ENCODE data around the gene DCST1.
"Not testable (repeated sequence)": the region's sequence is repeated elsewhere in the genome, so short reads cannot be mapped to it uniquely, and the experiment has no call there.

The DCST1 gene

GRCh38 chr1:155033524-155033923 is at the start of gene DCST1, which contains the start of gene DCST2:
Gene DCST1, plus strand, starts transcription at chr1:155033824. Its CDS starts 213 bp downstream, at chr1:155034037.
Gene DCST2, minus strand, starts transcription at chr1:155033781. Its CDS starts 80 bp downstream, at chr1:155033701.
- DNase-seq = no peak

GRCh38 chr1:154986736-154987135 is 46.9 kb upstream of the DCST1 start:
- not testable (repeated sequence) for DNase-seq

GRCh38 chr1:154987326-154987725 is 46.3 kb upstream of the DCST1 start:
- no peak for DNase-seq

DNA sequence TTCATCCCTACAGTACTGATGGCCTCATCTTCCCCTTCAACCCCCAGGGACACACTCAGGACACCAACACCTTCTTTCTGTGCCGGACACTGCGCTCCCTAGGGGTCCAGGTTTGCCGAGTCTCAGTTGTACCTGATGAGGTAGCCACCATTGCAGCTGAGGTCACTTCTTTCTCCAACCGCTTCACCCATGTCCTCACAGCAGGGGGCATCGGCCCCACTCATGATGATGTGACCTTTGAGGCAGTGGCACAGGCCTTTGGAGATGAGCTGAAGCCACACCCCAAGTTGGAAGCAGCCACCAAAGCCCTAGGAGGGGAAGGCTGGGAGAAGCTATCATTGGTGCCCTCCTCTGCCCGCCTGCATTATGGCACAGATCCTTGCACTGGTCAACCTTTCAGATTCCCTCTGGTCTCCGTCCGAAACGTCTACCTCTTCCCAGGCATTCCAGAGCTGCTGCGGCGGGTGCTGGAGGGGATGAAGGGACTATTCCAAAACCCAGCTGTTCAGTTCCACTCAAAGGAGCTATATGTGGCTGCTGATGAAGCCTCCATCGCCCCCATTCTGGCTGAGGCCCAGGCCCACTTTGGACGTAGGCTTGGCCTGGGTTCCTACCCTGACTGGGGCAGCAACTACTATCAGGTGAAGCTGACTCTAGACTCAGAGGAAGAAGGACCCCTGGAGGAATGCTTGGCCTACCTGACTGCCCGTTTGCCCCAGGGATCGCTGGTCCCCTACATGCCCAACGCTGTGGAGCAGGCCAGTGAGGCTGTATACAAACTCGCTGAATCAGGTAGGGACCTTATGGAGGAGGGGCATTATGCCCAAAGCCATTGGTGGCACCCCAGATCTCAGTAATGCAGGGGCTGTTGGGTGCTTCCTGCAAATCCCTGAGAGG is 45.3 kb upstream of the DCST1 start:
- no peak for DNase-seq

DNA sequence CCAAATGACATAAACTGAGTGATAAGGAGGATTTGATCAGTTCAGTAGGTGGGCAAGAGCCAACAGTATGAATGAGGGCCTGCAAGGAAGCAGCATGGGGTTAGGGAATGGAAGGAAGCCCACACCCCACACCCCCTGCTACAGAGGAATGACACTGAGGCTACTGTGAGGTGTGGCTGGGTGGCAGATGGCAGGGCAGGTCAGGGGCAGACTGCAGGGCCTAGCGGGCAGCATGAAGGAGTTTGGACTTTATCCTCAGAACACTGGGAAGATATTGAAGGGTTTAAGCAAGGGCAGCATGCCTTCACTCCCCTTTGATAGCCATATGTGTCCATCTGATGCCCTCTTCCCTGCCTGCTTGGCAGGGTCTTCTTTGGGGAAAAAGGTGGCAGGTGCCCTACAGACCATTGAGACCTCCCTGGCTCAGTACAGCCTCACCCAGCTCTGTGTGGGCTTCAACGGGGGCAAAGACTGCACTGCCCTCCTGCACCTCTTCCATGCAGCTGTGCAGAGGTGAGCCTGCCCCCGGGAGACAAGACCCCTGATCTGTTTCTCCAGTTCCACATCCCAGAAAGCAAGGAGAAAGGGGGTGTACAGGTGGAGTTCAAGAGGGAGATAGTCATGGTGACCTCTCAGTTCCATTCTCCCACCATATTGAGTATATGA is 44.3 kb upstream of the DCST1 start:
- no peak for DNase-seq

DNA sequence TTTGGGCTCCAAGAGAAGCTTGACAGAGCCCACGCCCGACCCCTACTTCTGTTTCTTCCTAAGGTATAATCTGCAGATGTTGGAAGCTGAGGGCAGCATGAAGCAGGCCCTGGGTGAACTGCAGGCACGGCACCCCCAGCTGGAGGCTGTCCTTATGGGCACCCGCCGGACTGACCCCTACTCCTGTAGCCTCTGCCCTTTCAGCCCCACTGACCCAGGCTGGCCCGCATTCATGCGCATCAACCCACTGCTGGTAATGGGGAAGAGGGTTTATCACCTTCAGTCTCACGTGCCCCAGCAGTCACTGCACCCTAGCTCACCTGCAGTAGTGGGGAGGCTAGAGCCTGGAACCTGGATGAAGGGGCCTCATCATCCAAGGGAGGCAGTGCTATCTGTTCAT is 43.3 kb upstream of the DCST1 start:
- no peak for DNase-seq

- DNase-seq = no peak
Observed at GRCh38 chr1:154992721-154993571, 40.7 kb upstream of the DCST1 start.

DNA sequence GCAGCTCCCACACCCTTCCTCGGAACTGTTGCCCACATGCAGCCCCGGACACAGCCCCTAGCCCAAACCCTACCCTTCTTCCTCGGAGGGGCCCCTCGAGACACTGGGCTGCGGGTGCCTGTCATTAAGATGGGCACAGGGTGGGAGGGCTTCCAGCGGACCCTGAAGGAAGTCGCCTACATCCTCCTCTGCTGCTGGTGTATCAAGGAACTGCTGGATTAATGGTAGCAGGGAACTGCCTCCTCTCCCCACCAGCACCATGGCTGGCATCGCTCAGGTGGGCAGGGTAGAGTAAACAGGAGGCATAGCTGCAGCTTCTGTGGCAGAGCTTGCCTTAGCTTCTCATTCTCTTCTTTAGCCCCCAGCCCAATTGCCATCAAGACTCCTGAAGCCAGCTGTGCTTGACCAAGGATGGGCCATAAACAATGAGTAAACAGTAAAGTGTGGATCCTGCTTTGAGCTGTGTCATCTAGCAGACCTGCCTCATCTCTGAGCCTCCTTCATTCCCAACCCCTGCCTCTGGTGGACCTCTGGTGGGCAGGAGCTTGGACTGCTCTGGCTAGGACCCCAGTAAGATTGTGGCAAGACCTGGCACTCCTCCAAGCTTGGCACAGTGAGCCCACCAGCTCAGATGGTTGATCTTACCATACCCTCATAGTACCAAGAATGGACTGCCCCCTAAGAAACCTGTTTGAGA is 39.9 kb upstream of the DCST1 start, which contains the start of gene LENEP:
TSS of gene LENEP (plus strand) at position 15 of the 697 bp plus-strand sequence. CDS start at position 37, 22 bp downstream.
- DNase-seq = no peak

- no peak for DNase-seq
Observed at GRCh38 chr1:154994269-154994587, 39.4 kb upstream of the DCST1 start.

DNA sequence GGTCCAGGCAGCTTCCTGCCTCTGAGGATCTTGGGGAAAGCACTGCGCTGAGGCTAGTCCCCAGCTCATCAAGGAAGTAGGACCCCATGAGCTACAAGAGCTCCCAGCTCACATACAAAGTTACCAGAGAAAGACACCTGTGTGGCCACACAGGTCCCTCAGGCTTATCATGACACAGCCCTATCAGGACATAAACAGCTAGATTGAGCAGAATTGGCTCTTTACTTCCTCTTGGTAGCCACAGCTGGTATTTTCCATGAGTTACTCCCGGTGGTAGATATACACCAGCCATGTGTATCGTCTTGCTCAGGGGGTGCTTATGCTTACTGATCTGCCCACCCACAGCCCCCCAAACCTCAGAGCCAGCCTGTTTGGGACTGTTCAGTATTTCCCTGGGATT is 39.0 kb upstream of the DCST1 start:
- DNase-seq = no peak

- DNase-seq = not testable (repeated sequence)
Observed at GRCh38 chr1:154995301-154995983, 38.2 kb upstream of the DCST1 start.

DNA sequence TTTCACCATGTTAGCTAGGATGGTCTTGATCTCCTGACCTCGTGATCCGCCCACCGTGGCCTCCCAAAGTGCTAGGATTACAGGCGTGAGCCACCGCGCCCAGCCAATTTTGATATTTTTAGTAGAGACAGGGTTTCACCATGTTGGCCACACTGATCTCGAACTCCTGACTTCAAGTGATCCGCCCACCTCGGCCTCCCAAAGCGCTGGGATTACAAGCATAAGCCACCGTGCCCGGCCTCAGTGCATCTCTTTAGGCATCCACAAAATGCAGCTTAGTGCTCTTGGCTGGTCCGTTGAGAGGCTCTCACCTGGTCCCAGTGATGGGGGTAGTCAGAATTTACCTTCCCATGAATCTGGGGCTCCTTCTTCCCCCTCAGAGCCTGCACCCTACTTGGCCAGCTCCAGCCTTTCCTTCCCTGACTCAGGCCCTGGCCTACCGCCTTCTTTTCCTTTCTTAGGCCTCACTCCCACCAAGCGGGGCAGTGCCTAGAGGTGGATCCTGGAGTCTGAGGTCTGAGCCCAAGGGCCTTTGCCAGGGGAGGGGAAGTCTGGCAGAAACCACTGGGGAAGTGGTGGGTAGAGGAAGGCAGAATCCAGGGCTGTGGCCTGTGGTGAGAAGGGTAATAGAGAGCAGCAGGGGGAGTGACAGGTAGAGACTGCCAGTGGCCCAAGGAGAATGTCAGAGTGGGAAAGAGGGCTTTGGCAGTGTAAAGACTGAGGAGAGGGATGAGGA is 36.5 kb upstream of the DCST1 start:
- DNase-seq = no peak

DNA sequence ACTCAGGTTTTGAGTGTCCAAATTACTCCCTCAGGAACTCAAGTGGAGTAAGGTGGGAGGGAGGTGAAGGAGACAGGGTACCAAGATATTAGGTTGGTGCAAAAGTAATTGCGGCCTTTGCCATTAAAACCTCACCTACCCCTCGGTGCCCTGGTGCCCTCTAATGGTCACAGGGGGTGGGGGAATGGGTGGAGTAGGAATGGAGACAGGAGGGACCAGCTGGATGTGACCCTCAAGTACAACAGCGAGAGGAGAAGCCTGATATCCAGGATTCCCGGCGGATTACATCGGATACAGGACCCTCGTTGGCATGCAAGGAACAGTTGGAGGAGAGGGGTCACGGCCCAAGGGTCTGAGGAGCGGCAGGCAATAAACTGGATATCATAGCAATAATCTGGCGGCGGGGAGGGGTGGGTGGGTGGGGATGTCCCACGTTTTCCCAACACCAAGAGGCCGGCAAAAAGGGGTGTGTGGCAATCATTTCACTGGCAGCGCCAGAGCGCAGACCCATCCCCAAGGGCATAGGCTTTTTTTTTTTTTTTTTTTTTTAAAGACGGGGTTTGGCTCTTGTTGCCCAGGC is 35.3 kb upstream of the DCST1 start:
- DNase-seq = no peak

- DNase-seq = peak; percentile 77
Observed at GRCh38 chr1:154998818-154999570, 34.6 kb upstream of the DCST1 start.

GRCh38 chr1:154999571-155000410 is 33.8 kb upstream of the DCST1 start:
- peak; percentile 48 for DNase-seq

- DNase-seq = peak; percentile 51
Observed at GRCh38 chr1:155000411-155000725, 33.3 kb upstream of the DCST1 start.

DNA sequence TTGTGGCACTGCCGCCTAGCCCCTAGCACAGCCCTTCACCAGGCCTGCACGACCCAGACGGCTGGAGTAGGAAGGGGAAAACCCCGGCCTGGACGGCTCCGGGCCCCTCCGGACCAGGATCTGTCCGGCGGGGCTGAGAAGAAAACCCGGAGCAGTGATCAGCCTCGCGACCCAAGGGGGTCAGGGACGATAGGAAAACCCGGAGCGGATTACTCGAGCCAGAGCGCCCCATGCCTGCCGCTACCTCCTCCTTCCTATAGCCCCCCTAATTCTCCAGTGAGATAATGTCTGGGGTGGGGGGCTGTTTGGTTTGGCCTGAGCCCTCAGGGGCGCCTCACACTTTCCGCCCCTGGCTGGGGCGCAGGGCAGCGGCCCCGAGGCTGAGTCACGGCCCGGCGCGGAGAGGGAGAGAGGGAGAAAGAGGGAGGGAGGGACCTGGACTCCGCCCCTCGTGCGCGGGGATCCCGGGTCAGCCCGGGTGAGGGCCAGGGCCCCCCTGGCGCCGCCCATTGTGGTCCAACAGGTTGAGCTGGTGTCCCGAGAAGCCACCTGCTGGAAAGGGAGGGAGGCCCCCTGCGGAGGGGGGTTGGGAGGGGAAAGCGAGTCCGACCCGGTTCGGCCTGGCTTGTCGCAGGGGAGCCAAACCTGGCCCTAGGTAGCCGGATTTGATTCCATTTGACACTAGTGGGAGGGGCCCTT is 32.7 kb upstream of the DCST1 start:
- peak; percentile 86 for DNase-seq

GRCh38 chr1:155001425-155001674 is 32.3 kb upstream of the DCST1 start:
- no peak for DNase-seq
